GM18909 (cell line): Measurements from ENCODE around the gene ZMYND11.
"Not testable (repeated sequence)": the region's sequence is repeated elsewhere in the genome, so short reads cannot be mapped to it uniquely, and the experiment has no call there.

Experiments
- ATAC-seq: cut with Tn5 transposase; IDR thresholded peaks from one replicate; pipeline ENCODE4 v1.9.1; 2021; ENCODE audit warnings: mild to moderate bottlenecking; ENCODE audit not compliant: unreplicated experiment, poor library complexity

ZMYND11 gene

DNA sequence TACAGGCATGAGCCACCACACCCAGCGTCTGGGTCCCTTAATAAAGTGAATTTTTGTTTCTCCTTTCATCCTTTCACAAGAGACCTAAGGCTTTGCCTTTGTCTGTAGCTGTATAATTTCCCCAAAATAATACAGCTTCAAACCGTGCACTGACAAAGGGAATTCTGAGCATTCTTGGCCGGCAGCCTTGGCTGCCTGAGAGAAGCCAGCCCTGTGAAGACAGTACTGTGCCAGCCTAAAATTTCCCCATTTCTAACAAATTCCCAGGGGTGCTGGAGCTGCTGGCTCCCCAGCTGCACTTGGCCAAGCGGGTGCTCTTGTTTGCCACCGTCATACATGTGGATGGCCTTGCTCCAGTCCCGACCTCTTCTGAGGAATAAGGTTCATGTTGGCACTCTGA is 106.2 kb downstream of the ZMYND11 start:
- ATAC-seq = no peak

DNA sequence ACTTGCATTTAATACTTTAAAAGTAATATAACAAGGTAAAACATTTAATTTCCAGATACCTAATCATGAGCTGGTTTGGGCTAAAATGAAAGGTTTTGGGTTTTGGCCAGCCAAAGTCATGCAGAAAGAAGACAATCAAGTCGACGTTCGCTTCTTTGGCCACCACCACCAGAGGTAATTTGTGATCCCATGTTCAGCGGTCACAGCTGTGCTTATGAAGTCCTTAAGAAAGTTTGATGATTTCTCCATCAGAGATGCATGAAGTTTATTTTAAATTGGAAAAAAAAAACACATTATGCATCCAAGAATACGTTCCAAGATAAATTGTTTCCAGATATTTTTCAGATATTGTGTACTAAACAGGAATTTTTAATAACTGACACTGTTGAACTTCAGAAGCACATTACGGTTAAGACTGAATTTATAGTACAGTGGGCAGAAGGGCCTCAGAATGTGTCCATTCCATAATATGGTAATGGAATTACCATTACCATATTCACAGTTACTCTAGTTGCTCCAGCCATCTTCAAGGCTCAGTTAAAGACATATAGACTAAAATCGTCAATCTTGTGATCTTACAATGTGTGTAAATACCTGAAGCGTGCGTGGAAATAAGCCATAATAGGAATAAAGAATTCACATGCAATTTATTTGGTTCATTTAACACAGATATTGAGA is 106.8 kb downstream of the ZMYND11 start:
- ATAC-seq = no peak

DNA sequence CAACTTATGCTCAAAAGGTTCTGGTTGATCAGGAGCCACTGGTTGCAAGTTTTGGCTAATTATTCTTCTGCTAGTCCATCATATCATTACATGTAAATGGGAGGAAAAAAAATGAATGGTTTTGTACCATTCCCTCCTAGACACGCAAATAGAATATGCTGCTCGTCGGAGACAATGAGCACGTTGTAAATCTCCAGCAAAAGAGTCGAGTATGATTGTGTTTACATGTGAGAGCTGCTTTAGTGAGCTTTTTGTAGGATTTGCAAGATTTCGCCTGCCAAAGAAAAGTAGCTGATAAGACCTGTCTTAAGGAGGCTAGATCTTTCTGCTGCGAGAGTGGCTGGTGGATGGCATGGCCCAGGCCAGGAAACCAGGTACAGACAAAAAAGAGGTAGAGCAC is 109.0 kb downstream of the ZMYND11 start:
- no peak for ATAC-seq

DNA sequence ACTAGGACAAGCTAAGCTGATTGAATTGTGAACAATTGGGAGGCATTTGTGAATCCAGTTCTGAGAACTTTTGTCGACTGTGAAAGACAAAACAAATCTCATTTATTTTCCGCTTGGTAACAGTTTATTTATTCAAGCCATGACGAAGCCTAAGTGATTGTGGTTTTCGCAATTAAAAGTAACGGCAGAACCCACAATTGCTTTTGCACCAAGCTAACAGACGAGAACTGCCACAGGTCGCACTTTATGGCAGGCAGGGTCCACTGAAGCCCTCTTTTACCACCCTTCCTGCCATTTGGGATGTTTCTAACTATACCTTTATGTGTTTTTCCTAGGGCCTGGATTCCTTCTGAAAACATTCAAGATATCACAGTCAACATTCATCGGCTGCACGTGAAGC is 111.2 kb downstream of the ZMYND11 start:
- ATAC-seq = no peak

DNA sequence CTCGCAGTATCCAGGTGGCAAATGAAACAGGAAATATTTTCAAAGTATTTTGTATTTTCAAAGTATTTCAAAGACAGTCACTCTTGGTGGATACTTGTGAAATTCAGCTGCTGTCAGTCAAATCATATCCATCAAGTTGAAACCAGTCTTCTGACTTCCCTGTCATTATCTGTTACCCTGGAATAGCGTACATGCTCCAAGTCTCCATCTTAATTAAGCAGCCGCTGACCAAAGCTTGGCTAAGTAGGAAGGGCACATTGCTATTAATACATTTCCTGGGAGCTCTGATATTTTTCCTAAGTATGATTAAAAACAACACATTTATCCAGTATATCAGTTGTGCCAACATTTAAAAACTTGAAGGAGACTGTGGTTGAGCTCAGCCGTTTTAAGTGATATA is 112.2 kb downstream of the ZMYND11 start:
- no peak for ATAC-seq

DNA sequence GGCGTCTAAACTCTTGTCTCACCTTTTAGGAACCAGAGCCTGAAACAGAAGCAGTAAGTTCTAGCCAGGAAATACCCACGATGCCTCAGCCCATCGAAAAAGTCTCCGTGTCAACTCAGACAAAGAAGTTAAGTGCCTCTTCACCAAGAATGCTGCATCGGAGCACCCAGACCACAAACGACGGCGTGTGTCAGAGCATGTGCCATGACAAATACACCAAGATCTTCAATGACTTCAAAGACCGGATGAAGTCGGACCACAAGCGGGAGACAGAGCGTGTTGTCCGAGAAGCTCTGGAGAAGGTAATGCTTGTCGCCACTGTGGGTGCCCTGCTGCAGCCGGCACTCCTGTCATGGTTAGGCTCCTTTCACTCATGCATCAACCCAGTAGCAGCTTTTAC is 113.1 kb downstream of the ZMYND11 start:
- no peak for ATAC-seq

DNA sequence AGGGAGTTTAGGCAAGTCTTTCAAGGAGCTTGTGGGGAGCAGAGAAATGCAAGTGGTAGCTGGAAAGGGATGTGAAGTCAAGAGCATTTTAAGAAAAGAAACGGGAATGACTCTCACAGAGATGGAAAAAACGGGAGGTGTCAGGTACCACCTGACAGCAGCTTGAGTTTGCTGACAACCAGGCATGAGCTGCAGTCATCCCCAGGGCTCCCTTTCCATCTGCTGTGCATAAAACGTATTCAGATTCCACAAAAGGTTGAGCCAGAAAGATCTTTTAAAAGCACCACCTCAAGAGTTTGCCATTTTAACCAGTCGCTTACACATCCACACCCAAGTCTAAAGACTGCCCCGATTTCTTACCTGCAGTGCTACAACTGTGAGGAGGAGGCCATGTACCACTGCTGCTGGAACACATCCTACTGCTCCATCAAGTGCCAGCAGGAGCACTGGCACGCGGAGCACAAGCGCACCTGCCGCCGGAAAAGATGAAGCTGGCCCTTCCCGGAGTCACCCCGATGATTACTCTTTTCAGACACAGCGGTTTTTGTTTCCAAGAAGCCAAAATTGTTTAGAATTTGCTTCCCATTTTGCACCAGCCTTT is 116.8 kb downstream of the ZMYND11 start:
- ATAC-seq = no peak

DNA sequence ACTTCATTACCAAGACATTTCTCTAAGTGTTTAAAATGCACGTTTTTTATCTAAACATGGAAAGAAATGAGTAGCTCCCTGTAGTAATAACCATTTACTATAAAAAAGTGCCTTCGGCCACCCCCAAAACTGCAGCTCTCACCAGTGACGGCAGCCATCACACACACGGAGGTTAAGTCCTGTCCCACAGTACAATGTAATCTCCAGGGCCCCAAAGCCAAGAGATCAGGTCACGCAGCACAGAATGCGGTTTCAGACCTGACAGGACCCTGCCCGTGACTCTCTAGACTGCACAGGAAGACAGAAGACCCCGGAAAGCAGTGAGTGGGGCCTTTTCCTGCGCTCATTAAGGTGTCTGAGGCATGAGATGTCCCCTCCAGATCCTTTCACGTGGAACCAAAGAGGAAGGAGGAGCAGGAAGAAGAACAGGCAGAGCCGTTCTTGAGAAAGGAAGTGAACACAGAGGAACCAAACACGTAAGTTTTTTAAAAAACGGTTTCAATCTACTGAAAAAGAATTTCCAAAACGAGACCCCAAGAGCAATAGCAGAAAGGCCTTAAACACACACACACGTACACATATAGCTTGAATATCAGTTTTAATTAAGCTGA is 125.7 kb downstream of the ZMYND11 start:
- ATAC-seq = no peak

DNA sequence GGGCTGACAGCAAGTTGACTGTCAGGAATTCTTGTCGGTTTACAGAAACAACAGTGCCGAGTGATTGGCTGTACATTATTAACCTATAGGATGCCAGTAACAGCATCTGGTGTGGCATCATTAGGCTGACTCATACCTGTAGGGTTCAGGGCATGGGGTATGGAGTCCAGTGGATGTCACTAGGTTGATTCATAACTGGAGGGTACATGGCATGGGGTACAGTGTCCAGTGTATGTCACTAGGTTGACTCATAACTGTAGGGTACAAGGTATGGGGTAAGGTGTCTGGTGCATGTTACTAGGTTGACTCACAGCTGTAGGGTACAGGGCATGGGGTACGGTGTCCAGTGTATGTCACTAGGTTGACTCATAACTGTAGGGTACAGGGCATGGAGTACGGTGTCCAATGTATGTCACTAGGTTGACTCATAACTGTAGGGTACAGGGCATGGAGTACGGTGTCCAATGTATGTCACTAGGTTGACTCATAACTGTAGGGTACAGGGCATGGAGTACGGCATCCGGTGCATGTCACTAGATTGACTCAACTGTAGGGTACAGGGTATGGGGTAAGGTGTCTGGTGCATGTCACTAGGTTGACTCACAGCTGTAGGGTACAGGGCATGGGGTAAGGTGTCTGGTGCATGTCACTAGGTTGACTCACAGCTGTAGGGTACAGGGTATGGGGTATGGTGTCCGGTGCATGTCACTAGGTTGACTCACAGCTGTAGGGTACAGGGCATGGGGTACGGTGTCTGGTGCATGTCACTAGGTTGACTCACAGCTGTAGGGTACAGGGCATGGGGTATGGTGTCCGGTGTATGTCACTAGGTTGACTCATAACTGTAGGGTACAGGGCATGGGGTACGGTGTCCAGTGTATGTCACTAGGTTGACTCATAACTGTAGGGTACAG is 129.2 kb downstream of the ZMYND11 start:
- not testable (repeated sequence) for ATAC-seq

DNA sequence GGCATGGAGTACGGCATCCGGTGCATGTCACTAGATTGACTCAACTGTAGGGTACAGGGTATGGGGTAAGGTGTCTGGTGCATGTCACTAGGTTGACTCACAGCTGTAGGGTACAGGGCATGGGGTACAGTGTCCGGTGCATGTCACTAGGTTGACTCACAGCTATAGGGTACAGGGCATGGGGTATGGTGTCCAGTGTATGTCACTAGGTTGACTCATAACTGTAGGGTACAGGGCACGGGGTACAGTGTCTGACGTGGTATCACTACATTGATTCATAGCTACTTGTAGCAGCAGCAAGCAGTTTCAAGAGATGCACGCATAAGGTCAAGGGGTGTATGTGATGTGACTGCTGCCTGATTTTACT is 129.8 kb downstream of the ZMYND11 start:
- not testable (repeated sequence) for ATAC-seq

DNA sequence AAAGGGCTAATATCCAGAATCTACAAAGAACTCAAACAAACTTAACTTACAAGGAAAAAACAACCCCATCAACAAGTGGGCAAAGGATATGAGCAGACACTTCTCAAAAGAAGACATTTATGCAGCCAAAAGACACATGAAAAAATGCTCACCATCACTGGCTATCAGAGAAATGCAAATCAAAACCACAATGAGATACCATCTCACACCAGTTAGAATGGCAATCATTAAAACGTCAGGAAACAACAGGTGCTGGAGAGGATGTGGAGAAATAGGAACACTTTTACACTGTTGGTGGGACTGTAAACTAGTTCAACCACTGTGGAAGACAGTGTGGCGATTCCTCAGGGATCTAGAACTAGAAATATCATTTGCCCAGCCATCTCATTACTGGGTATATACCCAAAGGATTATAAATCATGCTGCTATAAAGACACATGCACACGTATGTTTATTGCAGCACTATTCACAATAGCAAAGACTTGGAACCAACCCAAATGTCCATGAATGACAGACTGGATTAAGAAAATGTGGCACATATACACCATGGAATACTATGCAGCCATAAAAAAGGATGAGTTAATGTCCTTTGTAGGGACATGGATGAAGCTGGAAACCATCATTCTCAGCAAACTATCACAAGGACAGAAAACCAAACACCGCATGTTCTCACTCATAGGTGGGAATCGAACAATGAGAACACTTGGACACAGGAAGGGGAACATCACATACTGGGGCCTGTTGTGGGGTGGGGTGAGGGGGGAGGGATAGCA is 130.7 kb downstream of the ZMYND11 start:
- not testable (repeated sequence) for ATAC-seq

DNA sequence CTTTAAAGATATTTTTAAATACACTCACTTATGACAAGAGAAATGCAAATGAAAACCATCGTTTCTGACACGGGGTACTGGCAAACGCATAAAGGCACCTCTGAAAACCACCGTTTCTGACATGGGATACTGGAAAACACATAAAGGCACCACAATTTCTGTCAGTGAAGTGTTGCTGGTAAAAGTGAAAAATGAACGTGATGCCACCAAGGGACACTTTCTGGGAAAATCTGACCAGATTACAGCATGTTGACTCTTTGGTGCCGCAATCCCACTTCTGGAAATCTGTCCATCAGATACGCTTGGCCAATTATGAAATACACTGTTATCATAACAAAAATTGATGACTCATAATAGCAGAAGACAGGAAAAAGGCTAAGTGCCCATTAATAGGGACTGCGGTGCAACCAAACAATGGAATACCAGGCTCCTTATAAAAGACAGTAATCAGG is 131.7 kb downstream of the ZMYND11 start:
- ATAC-seq = no peak

DNA sequence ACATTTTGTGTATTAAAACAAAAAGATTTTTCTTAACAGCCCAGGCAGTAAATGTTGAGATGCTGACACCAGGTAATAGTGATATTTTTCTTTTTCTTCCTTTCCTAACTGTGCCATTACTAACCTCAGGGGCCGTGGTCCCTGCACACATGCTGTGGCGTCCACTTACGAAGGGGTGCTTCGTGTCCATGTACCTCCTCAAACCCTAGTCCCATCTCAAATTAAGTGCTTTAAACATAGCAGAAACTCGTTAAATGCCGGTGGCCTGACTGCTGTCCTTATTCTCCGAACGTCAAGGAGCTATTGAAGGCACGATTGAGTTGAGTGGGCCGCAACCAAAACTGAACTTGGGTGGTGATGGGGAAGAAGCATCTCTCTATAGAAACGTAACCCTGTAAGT is 132.4 kb downstream of the ZMYND11 start:
- no peak for ATAC-seq

DNA sequence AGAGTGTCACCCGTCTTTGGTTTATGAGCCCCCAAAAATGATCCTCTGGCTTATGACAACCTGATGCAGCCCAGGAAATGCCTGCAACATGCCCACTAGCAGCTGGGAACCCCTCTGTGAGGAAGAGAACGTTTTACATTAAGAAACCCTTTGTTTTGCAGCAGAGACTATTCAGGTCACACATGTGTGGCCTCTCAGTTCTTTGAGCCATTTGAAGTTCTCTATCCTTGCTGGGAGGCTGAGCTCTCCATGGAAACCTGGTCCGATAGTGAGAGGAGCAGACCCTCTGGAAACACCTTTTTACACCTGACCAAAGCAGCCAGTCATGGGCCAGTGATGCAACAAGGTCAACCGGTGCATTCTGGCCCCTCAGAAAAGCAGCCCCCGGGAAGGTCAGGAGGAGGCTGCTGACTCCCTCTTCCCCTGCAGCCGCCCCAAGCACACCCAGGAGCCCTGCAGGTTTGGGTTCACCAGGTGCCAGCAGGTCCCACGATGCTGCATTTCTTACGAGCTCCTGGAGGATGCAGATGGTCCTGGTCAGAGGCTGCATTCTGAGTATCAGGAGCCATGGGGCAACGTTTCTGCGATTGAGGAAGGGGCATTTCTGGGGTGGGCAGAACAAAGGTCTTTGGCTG is 134.3 kb downstream of the ZMYND11 start:
- ATAC-seq = no peak

DNA sequence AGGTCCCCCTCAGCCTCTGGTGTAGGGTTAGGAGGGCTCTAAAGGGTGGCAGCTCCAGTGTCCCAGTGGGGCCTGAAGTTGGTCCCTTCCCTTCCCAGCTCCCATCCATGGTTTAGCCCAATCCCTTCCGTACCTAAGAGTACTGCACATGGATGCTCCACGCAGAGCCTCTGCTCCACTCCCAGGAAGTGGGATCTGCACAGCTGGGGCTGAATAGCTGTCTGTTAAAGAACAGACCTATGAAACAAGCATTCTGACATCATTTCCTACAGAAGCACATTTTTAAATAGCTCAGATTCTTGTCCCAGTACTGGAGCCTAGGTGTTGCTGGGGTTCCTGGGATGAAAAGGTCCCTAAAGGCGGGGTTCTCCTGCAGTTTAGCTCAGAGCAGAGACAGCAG is 135.9 kb downstream of the ZMYND11 start:
- no peak for ATAC-seq

DNA sequence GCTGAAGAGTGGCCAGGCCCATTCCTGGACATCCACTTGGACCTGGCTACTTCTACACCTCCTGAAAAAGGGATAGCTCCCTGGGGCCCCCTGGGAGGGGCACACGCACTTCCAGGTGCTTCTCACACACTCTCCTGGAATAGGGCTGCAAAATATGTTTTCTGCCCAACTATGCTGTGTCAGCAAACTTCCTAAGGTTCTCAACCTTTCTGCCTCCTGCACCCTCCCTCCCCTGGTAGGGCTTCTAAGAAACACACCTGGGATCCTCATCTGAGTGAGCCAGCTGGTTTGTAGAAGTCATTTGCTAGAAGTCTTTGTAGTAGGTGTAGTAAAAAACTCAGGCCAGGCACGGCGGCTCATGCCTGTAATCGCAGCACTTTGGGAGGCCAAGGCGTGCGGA is 136.5 kb downstream of the ZMYND11 start:
- ATAC-seq = no peak

DNA sequence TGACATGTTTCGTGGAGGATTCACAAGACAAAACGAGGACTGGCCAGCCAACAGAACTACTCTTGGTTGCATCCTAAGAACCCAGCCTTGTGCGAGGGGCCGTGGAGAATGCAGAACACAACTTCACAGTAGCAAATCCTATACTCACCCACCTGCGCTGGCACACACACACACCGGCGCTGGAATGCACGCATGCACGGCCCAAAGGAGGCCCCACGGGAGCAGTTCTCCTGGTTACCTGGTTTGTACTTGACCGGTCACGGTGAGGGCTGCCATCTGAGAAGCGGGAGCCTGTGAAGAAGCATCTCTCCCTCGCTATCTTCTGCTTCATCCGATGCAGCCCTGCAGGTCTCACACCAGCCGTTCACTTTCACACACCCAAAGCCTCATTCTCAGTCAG is 137.8 kb downstream of the ZMYND11 start:
- no peak for ATAC-seq

DNA sequence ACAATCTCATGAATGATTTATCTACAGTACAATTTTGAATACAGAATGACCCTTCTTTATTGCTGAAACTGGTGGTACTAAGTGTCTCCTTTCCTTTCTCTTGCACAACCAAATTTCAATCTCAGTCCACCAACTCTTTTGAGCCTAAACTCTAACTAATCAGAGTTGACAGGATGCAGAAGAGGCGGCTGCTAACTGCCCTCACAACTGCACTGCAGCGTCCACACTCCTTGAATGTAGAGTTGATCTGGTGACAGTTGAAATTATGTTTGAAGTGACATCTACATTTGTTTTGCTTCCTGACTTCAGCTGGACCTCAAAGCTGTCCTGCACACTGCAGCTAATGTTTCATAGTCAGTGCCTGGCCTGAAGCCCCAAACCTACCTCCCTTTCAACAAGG is 139.6 kb downstream of the ZMYND11 start:
- no peak for ATAC-seq

DNA sequence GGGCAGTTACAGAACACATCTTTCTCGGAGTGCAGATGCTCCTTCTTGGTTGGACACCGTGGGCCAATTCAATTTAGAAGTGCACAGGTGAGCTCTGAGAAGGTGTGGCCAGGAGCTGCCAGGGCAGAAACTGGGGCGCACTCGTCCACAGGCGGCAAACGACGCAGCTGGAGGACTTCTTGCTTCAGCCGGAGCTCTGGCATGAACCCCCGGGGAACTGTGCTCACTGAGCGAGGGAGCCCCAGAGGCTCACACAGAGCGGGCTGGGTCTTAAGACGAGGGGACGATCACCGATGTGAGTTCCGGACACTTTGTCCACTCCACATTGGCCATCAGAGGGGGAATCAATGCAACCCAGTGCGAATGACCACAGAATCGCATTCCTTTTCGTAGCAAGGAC is 140.4 kb downstream of the ZMYND11 start:
- ATAC-seq = no peak

DNA sequence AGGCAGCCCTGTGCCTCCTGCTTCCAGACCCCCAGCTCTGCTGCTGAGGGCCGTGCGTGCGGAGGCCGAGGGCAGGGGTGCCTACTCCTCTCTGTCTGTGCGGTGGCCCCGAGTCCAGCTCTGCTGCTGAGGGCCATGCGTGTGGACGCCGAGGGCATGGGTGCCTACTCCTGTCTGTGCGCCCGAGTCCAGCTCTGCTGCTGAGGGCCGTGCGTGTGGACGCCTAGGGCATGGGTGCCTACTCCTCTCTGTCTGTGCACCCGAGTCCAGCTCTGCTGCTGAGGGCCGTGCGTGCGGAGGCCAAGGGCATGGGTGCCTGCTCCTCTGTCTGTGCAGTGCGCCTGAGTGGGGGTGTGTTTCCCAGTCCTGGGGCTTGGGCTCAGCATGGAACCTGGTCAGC is 142.7 kb downstream of the ZMYND11 start:
- ATAC-seq = no peak
